Neural cell (in vitro differentiated cells): ENCODE results near the gene KRTAP5-6. TPM values are rescaled to one million over a fixed set of nuclear protein-coding genes. Genes with fewer than 3 reads are reported as not detected.

Source experiments
- H2AFZ ChIP-seq: fragments of 200-600, 300-800 bp; sonication (generic), shearing (Covaris generic); 2 replicates; pipeline ENCODE4 v1.6.0; 2014; ENCODE audit warnings: low read depth, mild to moderate bottlenecking, antibody characterized with exemption, low read length, moderate library complexity
- H3F3A ChIP-seq: fragments of 200-600 bp; shearing (Covaris generic); 2 replicates; pipeline ENCODE4 v1.6.1; 2016; ENCODE audit warnings: mild to moderate bottlenecking, moderate library complexity, mixed read lengths, antibody characterized with exemption, low read length; ENCODE audit not compliant: insufficient read depth, poor library complexity, severe bottlenecking
- H3K27ac ChIP-seq: fragments of 200-600, 300-800 bp; sonication (generic), shearing (Covaris generic); 2 replicates; pipeline ENCODE4 v1.5.1; 2014; ENCODE audit warnings: mild to moderate bottlenecking, low read length, moderate library complexity
- H3K27me3 ChIP-seq: fragments of 300-800, 200-600 bp; sonication (generic), shearing (Covaris generic); 2 replicates; pipeline ENCODE4 v1.6.0; 2014; ENCODE audit warnings: mild to moderate bottlenecking, low read depth, low read length, moderate library complexity; ENCODE audit not compliant: insufficient read depth
- H3K36me3 ChIP-seq: fragments of 300-800, 200-600 bp; sonication (generic), shearing (Covaris generic); 2 replicates; pipeline ENCODE4 v1.5.1; 2014; ENCODE audit warnings: mild to moderate bottlenecking, antibody characterized with exemption, low read length, moderate library complexity; ENCODE audit not compliant: insufficient read depth
- H3K4me2 ChIP-seq: fragments of 300-800, 200-600 bp; sonication (generic), shearing (Covaris generic); 2 replicates; pipeline ENCODE4 v1.6.0; 2014; ENCODE audit warnings: mild to moderate bottlenecking, low read length
- H3K4me3 ChIP-seq: fragments of 300-800, 200-600 bp; sonication (generic), shearing (Covaris generic); 2 replicates; pipeline ENCODE4 v1.5.1; 2014; ENCODE audit warnings: mild to moderate bottlenecking, low read length, moderate library complexity
- H3K79me2 ChIP-seq: fragments of 200-600 bp; shearing (Covaris generic); replicated peaks from 2 replicates; pipeline ENCODE4 v1.6.0; 2014; ENCODE audit warnings: mild to moderate bottlenecking, low read length, moderate library complexity; ENCODE audit not compliant: insufficient read depth
- H3K9ac ChIP-seq: fragments of 300-800, 200-600 bp; sonication (generic), shearing (Covaris generic); 2 replicates; pipeline ENCODE4 v1.6.1; 2016; ENCODE audit warnings: mild to moderate bottlenecking, low read length, mixed read lengths
- H3K9me2 ChIP-seq: fragments of 200-600 bp; shearing (Covaris generic); 2 replicates; pipeline ENCODE4 v1.6.1; 2016; ENCODE audit warnings: mild to moderate bottlenecking, low read length, mixed read lengths; ENCODE audit not compliant: insufficient read depth
- H3K9me3 ChIP-seq: fragments of 200-600, 300-800 bp; sonication (generic), shearing (Covaris generic); 2 replicates; pipeline ENCODE4 v1.6.1; 2016; ENCODE audit warnings: mild to moderate bottlenecking, mixed run types, low read length, moderate library complexity, mixed read lengths
- H4K20me1 ChIP-seq: fragments of 200-600 bp; shearing (Covaris generic); 2 replicates; pipeline ENCODE4 v1.6.1; 2016; ENCODE audit warnings: mild to moderate bottlenecking, mixed run types; ENCODE audit not compliant: insufficient read depth
- CTCF ChIP-seq: fragments of 450-650 bp; IDR thresholded peaks from 2 replicates; pipeline ENCODE4 v1.5.1; 2014; ENCODE audit warnings: antibody characterized with exemption, mild to moderate bottlenecking, moderate library complexity; ENCODE audit not compliant: poor library complexity, severe bottlenecking
- EP300 ChIP-seq: fragments of 450-650 bp; conservative IDR thresholded peaks from 2 replicates; pipeline ENCODE4 v1.6.1; 2014; ENCODE audit warnings: antibody characterized with exemption, mild to moderate bottlenecking, moderate library complexity; ENCODE audit not compliant: poor library complexity, severe bottlenecking
- EZH2 ChIP-seq: fragments of 200-600, 300-800 bp; shearing (Covaris generic), sonication (generic); IDR thresholded peaks from 2 replicates; pipeline ENCODE4 v1.6.1; 2014; ENCODE audit warnings: antibody characterized with exemption, low read length, borderline replicate concordance, mild to moderate bottlenecking; ENCODE audit not compliant: insufficient read depth, poor library complexity, severe bottlenecking
- MXI1 ChIP-seq: fragments of 450-650 bp; conservative IDR thresholded peaks from 2 replicates; pipeline ENCODE4 v1.6.1; 2014; ENCODE audit warnings: antibody characterized with exemption, mild to moderate bottlenecking; ENCODE audit not compliant: poor library complexity, severe bottlenecking
- POLR2AphosphoS5 ChIP-seq: IDR thresholded peaks from 2 replicates; pipeline ENCODE4 v1.6.1; 2012
- RAD21 ChIP-seq: fragments of 450-650 bp; conservative IDR thresholded peaks from 2 replicates; pipeline ENCODE4 v1.6.1; 2014; ENCODE audit warnings: antibody characterized with exemption, mild to moderate bottlenecking, moderate library complexity
- REST ChIP-seq: IDR thresholded peaks from 2 replicates; pipeline ENCODE4 v1.6.1; 2012; ENCODE audit warnings: borderline replicate concordance
- SMC3 ChIP-seq: fragments of 450-650 bp; conservative IDR thresholded peaks from 2 replicates; pipeline ENCODE4 v1.6.1; 2014; ENCODE audit warnings: antibody characterized with exemption, mild to moderate bottlenecking, moderate library complexity; ENCODE audit not compliant: poor library complexity
- TAF1 ChIP-seq: IDR thresholded peaks from 2 replicates; pipeline ENCODE4 v1.6.1; 2012; ENCODE audit warnings: low read depth
- polyA plus RNA-seq: library from polyadenylated mRNA; depleted of rRNA; stranded (reverse); fragments of >200 nt; gene quantifications from 2 replicates; pipeline ENCODE4 v1.2.3, GENCODE V29; 2014

The KRTAP5-6 gene
- polyA plus RNA-seq, 1 donor from 2014 or later = not detected

GRCh38 chr11:1729692-1730011 is 32.7 kb downstream of the KRTAP5-6 start:
- Histone ChIP-seq H3K4me3 (no peak overlapping the region), H3K4me2 (no peak overlapping the region), H4K20me1 (no peaks in the 10 kb centered on the region), H3K27me3 (no peaks in the 10 kb centered on the region), H3K79me2 (no peaks in the 10 kb centered on the region), H3F3A (no peaks in the 10 kb centered on the region), H3K9me2 (no peaks in the 10 kb centered on the region), H3K27ac (no peak overlapping the region), H3K9ac (no peak overlapping the region), H3K36me3 (no peaks in the 10 kb centered on the region), H2AFZ (no peak overlapping the region), H3K9me3 (no peaks in the 10 kb centered on the region)
- TF ChIP-seq MXI1 (no peak), REST (no peak), SMC3 (no peak), EZH2 (no peak)

- no peaks in the 10 kb centered on the region for H3K27me3 ChIP-seq
- H3K79me2 ChIP-seq = no peaks in the 10 kb centered on the region
- no peak overlapping the region for H3K9ac ChIP-seq
- H4K20me1 ChIP-seq = no peaks in the 10 kb centered on the region
- H3F3A ChIP-seq = no peaks in the 10 kb centered on the region
- H3K4me2 ChIP-seq = no peak overlapping the region
- no peaks in the 10 kb centered on the region for H3K36me3 ChIP-seq
- H3K9me2 ChIP-seq = no peaks in the 10 kb centered on the region
- TF ChIP-seq RAD21 = no peak
- no peak for TF ChIP-seq POLR2AphosphoS5
- TF ChIP-seq MXI1 = no peak
- no peak for TF ChIP-seq TAF1
- TF ChIP-seq EP300 = no peak
- TF ChIP-seq CTCF = no peak
- no peak for TF ChIP-seq SMC3
- TF ChIP-seq REST = no peak
- no peak for TF ChIP-seq EZH2
- H3K4me3 ChIP-seq = no peak overlapping the region
- H3K27ac ChIP-seq = no peak overlapping the region
- H2AFZ ChIP-seq = no peak overlapping the region
- H3K9me3 ChIP-seq = no peaks in the 10 kb centered on the region
Measured at GRCh38 chr11:1730059-1730629, 33.1 kb downstream of the KRTAP5-6 start.
